Measurements from ENCODE around the gene LIG1.

DNA sequence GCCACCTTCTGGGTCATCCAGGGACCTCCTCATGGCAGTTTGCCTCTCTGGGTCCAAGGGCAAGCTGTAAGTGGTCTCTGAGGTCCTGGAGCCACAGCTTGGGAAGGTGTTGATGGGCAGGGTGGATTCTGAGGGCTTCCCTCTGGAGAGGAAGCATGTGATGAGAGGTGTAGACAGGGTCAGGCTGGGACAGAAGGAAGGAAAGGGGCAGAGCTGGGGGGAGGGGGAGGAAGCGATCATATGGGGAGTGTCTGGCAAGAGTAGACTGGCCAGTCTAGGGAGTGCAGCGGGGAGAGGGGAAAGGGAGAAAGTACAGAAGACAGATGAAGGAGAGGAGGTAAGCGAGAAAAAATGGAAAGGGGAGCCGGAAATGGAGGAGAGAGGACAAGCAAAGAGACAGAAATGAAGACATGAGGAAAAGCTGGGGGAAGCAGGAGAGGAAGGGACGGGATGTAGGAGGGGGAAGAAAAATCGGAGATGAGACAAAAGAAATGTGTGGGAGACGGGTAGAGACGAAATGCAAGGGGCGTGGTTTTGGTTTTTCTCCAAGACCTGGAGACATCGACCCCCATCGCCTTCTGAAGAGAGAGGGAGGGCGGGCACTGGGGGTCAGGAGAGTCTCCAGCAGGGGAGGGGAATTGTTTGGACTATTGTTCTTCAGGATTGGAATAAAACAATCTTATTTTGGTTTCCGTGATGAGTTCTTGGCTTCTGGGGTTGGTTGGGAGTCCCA is 27.0 kb upstream of the LIG1 start:
- TF ChIP-seq GATA2 (IDR thresholded peaks at IDR 0.05; ENCODE audit: low read depth, low read length) (no peak), GATA3 (IDR thresholded peaks at IDR 0.05; ENCODE audit: low read depth, low read length) (no peak)
